Cardiac fibroblast (primary cell): Measurements from ENCODE around the gene TYK2.
"Not testable (repeated sequence)": the region's sequence is repeated elsewhere in the genome, so short reads cannot be mapped to it uniquely, and the experiment has no call there.

ENCODE experiments used
- DNase-seq, 2 donors: peaks; one replicate each; pipeline versions ENCODE4 v3.0.0 to v3.0.0-alpha.2; 2010; ENCODE audit warnings: low read depth in 2 of 2
- H3K4me3 ChIP-seq, 2 donors: replicated peaks in 1 of 2; 1 replicate in 1 of 2; 2 replicates in 1 of 2; pipeline ENCODE4 v1.5.1; 2011; ENCODE audit warnings: low read depth in 2 of 2, low read length in 2 of 2, mild to moderate bottlenecking in 2 of 2, moderate library complexity in 1 of 2
- TF ChIP-seq, protein P1 (sequence below): IDR thresholded peaks from one replicate; pipeline ENCODE4 v1.5.1; 2011; ENCODE audit warnings: low read depth, mild to moderate bottlenecking, low read length, inconsistent platforms

Gene TYK2

GRCh38 chr19:10372690-10373089, 7.7 kb downstream of the TYK2 start:
- TF ChIP-seq, protein P1, sequence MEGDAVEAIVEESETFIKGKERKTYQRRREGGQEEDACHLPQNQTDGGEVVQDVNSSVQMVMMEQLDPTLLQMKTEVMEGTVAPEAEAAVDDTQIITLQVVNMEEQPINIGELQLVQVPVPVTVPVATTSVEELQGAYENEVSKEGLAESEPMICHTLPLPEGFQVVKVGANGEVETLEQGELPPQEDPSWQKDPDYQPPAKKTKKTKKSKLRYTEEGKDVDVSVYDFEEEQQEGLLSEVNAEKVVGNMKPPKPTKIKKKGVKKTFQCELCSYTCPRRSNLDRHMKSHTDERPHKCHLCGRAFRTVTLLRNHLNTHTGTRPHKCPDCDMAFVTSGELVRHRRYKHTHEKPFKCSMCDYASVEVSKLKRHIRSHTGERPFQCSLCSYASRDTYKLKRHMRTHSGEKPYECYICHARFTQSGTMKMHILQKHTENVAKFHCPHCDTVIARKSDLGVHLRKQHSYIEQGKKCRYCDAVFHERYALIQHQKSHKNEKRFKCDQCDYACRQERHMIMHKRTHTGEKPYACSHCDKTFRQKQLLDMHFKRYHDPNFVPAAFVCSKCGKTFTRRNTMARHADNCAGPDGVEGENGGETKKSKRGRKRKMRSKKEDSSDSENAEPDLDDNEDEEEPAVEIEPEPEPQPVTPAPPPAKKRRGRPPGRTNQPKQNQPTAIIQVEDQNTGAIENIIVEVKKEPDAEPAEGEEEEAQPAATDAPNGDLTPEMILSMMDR, result no peak
- no peak for DNase-seq
- no peak overlapping the region for H3K4me3 ChIP-seq

- TF ChIP-seq, protein P1, result no peak
- DNase-seq, result no peak
- no peak overlapping the region for H3K4me3 ChIP-seq
These were observed 12.1 kb downstream of the TYK2 start for GRCh38 chr19:10368101-10368803.

GRCh38 chr19:10366950-10367512, 13.3 kb downstream of the TYK2 start:
- DNase-seq, result not testable (repeated sequence)

GRCh38 chr19:10365518-10365917, 14.9 kb downstream of the TYK2 start:
- H3K4me3 ChIP-seq, result no peak overlapping the region
- TF ChIP-seq, protein P1, result no peak
- DNase-seq, result no peak

More at GRCh38 chr19:10366950-10367512, 13.3 kb downstream of the TYK2 start:
- not testable (repeated sequence) for H3K4me3 ChIP-seq

- no peak for DNase-seq
- TF ChIP-seq, protein P1, result no peak
- no peak overlapping the region for H3K4me3 ChIP-seq
These were observed 15.7 kb downstream of the TYK2 start for GRCh38 chr19:10364644-10365043.

DNA sequence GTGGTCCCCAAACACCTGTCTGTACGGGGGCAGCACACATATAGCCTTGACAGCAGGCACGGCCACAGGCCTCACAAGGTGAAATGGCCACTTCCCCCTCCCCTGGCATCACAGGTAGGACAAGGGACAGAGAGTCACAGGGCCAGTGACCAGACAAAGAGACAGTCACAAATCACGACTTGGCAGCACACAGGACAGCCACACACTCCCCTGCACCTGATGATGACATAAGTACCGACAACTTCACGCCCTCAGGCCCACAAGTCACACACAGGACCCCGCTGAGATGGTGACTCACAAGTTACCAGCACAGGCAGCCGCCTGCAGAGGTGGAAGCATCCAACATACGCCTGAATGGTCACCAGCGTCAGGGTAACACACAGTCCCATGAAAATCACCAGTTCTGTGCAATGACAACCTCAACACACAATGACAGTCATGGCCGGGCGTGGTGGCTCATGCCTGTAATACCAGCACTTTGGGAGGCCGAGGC, 16.5 kb downstream of the TYK2 start:
- no peak overlapping the region for H3K4me3 ChIP-seq

DNA sequence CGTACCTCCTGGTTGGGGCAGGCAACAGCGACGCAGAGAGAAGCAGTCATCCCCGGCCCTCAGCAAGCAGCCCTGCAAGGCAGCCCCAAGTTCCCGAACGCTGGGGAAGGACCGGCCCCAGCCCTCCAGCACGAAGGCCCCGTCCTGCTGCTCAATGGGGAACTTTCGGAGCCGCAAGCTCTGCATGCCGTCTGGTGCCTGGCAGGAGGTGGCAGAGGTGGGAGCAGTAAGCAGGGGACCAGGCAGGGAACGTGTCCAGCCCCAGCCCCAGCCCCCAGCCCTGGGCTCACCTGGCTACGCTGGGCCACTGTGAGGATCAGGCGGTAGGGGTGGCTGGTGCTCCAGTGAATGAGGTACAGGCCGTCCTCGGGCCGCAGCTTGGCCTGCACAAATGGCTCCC, 18.1 kb downstream of the TYK2 start:
- TF ChIP-seq, protein P1, result no peak
- no peak overlapping the region for H3K4me3 ChIP-seq
- DNase-seq, result no peak

More for the DNA sequence above, 16.5 kb downstream of the TYK2 start:
- DNase-seq, result no peak
- TF ChIP-seq, protein P1, result no peak
